ENCODE data around the gene CHCHD1. TPM values are rescaled to one million over a fixed set of nuclear protein-coding genes. Genes with fewer than 3 reads are reported as not detected.

The CHCHD1 gene
- total and polyA plus RNA-seq, 2 donors (not counting 3 experiments of a cell fraction or from before 2014, with no cell fraction given), result 31.7 to 39.2 TPM

- DNase-seq (ENCODE audit: low read depth, low spot score) (peak; percentile 9), FAIRE-seq (peak; percentile 65)
- H3K4me1 ChIP-seq (ENCODE audit: control insufficient read depth, extremely low read depth, insufficient read depth, low read length), result peaks cover 20% of the 10 kb centered on the region
These were observed 8.5 kb upstream of the CHCHD1 start for GRCh38 chr10:73773152-73773879.

GRCh38 chr10:73774637-73775036 lies 7.2 kb upstream of the CHCHD1 start:
- Histone ChIP-seq H3K79me2 (ENCODE audit: control insufficient read depth, insufficient read depth, low read length) (peaks cover 38% of the 10 kb centered on the region), H3K4me2 (ENCODE audit: insufficient read depth, low read length) (peak overlapping the region; percentile 93), H2AFZ (ENCODE audit: low read depth, low read length) (no peak overlapping the region), H3K9me3 (replicated peaks; ENCODE audit: control insufficient read depth, insufficient read depth, low read length) (no peaks in the 10 kb centered on the region), H3K36me3 (ENCODE audit: control insufficient read depth in 2 of 2, extremely low read depth in 1 of 2, insufficient read depth in 2 of 2, low read length in 2 of 2) (peaks cover 9 to 19% of the 10 kb centered on the region in 2 experiments), H3K4me3 (replicated peaks in 1 of 3; ENCODE audit: insufficient read depth in 1 of 3, low read depth in 1 of 3, low read length in 3 of 3) (peak overlapping the region in 1 of 3 experiments; percentile 4), H3K27ac (ENCODE audit: insufficient read depth, low read depth, low read length) (no peak overlapping the region), H3K9me1 (replicated peaks; ENCODE audit: control insufficient read depth, extremely low read depth, insufficient read depth, low read length) (no peaks in the 10 kb centered on the region), H3K27me3 (ENCODE audit: control insufficient read depth in 2 of 2, insufficient read depth in 2 of 2, low read length in 2 of 2) (no peaks in the 10 kb centered on the region), H3K9ac (replicated peaks; ENCODE audit: extremely low read depth, insufficient read depth, low read length) (no peak overlapping the region), H3K4me1 (ENCODE audit: control insufficient read depth, extremely low read depth, insufficient read depth, low read length) (peaks cover 20% of the 10 kb centered on the region), H4K20me1 (replicated peaks; ENCODE audit: control insufficient read depth, extremely low read depth, insufficient read depth, low read length) (no peaks in the 10 kb centered on the region)
- ChIA-PET CTCF (interaction anchor here (0.5 to 8.3 kb wide), 8 partner anchors 9 to 352 kb away, joined by 3 to 69 read pairs (median 4); no protein-coding TSS in a partner anchor), POLR2A (no interaction called here)
- FAIRE-seq, result peak; percentile 12
- BruUV-seq (replicated peaks), result no TSS peak
- DNase-seq (ENCODE audit: low read depth, low spot score), result peak; percentile 53
- peak in 1 of 2 donors; percentile 12 for TF ChIP-seq CTCF (IDR thresholded peaks at IDR 0.05; ENCODE audit: extremely low read depth in 1 of 2, insufficient read depth in 1 of 2, low read depth in 1 of 2, low read length in 2 of 2)
- TF ChIP-seq EZH2 (IDR thresholded peaks at IDR 0.05; ENCODE audit: borderline replicate concordance, low read depth, low read length, severe bottlenecking), result no peak
- TF ChIP-seq JUN (IDR thresholded peaks at IDR 0.05; ENCODE audit: borderline replicate concordance, insufficient read depth, insufficient read length, low read depth), result no peak
- no peak for TF ChIP-seq FOS (IDR thresholded peaks at IDR 0.05; ENCODE audit: borderline replicate concordance, insufficient read depth, low read length)
- no peak for TF ChIP-seq GATA2 (IDR thresholded peaks at IDR 0.05; ENCODE audit: insufficient read depth, insufficient read length, low read depth, low read length)
- TF ChIP-seq POLR2AphosphoS5 (IDR thresholded peaks at IDR 0.05; ENCODE audit: insufficient read depth, low read depth, low read length), result no peak
- intact Hi-C loops (cut with micrococcal nuclease) (loop anchor here (5.0 kb wide), 1 partner anchor 38 kb away; the partner anchor contains the start of gene NDST2), dilution Hi-C loops (cut with MboI; ENCODE audit: extremely low pct_ligation_motif_present, low sequenced_read_pairs) (no loop called here)

More at GRCh38 chr10:73773152-73773879, 8.5 kb upstream of the CHCHD1 start:
- TF ChIP-seq MYC (IDR thresholded peaks at IDR 0.05; ENCODE audit: low read depth, low read length), result no peak
- no peak for TF ChIP-seq POLR2AphosphoS5 (IDR thresholded peaks at IDR 0.05; ENCODE audit: insufficient read depth, low read depth, low read length)
- ChIA-PET POLR2A (interaction anchor here (0.5 to 2.8 kb wide), 2 partner anchors 9 to 212 kb away, joined by 5 to 11 read pairs; partner anchors contain the start of gene CHCHD1), CTCF (interaction anchor here (0.8 to 8.3 kb wide), 4 partner anchors 11 to 106 kb away, joined by 3 to 69 read pairs (median 4); no protein-coding TSS in a partner anchor)
- H2AFZ ChIP-seq (ENCODE audit: low read depth, low read length), result peak overlapping the region; percentile 28
- dilution Hi-C loops (cut with MboI; ENCODE audit: extremely low pct_ligation_motif_present, low sequenced_read_pairs) (no loop called here), intact Hi-C loops (cut with micrococcal nuclease) (loop anchor here (5.0 kb wide), 1 partner anchor 39 kb away; the partner anchor contains the start of gene NDST2)
- no peaks in the 10 kb centered on the region for H3K27me3 ChIP-seq (ENCODE audit: control insufficient read depth in 2 of 2, insufficient read depth in 2 of 2, low read length in 2 of 2)
- H3K4me2 ChIP-seq (ENCODE audit: insufficient read depth, low read length), result peak overlapping the region; percentile 93
- BruUV-seq (replicated peaks), result TSS peak; percentile 17
- H3K9ac ChIP-seq (replicated peaks; ENCODE audit: extremely low read depth, insufficient read depth, low read length), result peak overlapping the region; percentile 80
- peaks cover 36% of the 10 kb centered on the region for H3K79me2 ChIP-seq (ENCODE audit: control insufficient read depth, insufficient read depth, low read length)
- H3K4me3 ChIP-seq (replicated peaks in 1 of 3; ENCODE audit: insufficient read depth in 1 of 3, low read depth in 1 of 3, low read length in 3 of 3), result peak overlapping the region; percentile 40 to 85 (median 79)
- peaks cover 12 to 29% of the 10 kb centered on the region in 2 experiments for H3K36me3 ChIP-seq (ENCODE audit: control insufficient read depth in 2 of 2, extremely low read depth in 1 of 2, insufficient read depth in 2 of 2, low read length in 2 of 2)
- H3K9me3 ChIP-seq (replicated peaks; ENCODE audit: control insufficient read depth, insufficient read depth, low read length), result no peaks in the 10 kb centered on the region
- no peaks in the 10 kb centered on the region for H3K9me1 ChIP-seq (replicated peaks; ENCODE audit: control insufficient read depth, extremely low read depth, insufficient read depth, low read length)
- peak overlapping the region; percentile 72 for H3K27ac ChIP-seq (ENCODE audit: insufficient read depth, low read depth, low read length)
- H4K20me1 ChIP-seq (replicated peaks; ENCODE audit: control insufficient read depth, extremely low read depth, insufficient read depth, low read length), result no peaks in the 10 kb centered on the region
